GM06990 (cell line): ENCODE results near the gene YKT6.

Experiments
- DNase-seq: peaks from one replicate; pipeline ENCODE4 v3.0.0-alpha.2; 2011; ENCODE audit not compliant: insufficient read length; ENCODE audit errors: extremely low read depth
- H3K27me3 ChIP-seq: replicated peaks from 2 replicates; pipeline ENCODE4 v1.6.0; 2011; ENCODE audit warnings: low read length; ENCODE audit not compliant: control insufficient read depth, insufficient read depth
- H3K36me3 ChIP-seq: 2 replicates; pipeline ENCODE4 v1.5.1; 2011; ENCODE audit warnings: low read length; ENCODE audit not compliant: control insufficient read depth, insufficient read depth
- H3K4me3 ChIP-seq: replicated peaks from 2 replicates; pipeline ENCODE4 v1.5.1; 2011; ENCODE audit warnings: low read depth, mild to moderate bottlenecking, control low read depth, low read length
- CTCF ChIP-seq: IDR thresholded peaks from 2 replicates; pipeline ENCODE4 v1.5.1; 2011; ENCODE audit warnings: low read length, control low read depth, mild to moderate bottlenecking, inconsistent platforms; ENCODE audit not compliant: insufficient read depth, poor library complexity, severe bottlenecking

Gene YKT6

DNA sequence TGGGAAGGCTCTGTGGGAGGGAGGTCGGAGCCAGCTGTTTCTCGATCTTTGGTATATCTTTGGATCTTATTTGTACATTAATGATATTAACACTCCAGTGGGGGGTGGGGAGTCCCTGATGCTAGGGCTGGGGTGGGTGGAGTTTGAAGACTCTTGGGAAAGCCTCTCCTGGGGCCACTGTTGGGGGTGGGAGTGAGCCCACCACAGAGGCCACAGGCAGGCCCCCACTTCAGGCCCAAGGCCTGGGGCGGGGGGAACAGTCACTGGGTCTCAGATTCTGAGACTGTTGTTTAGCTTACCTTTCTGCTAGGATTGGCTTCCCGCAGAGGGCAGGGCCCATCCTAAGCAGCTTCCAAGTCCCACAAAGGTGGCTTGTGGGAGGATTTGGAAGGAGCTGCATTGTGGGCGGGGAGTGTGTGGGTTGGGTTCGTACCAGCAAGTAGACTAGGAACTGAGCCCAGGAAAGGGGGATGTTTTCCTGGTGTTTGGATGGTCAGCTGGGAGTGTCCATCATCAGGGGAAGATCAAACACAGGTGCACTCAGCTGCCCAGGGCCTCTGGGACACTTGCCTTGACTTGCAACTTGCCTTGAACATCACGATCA lies 11.9 kb downstream of the YKT6 start:
- Histone ChIP-seq H3K4me3 (no peak overlapping the region), H3K36me3 (peaks cover 30% of the 10 kb centered on the region), H3K27me3 (no peaks in the 10 kb centered on the region)
- no peak for TF ChIP-seq CTCF
- DNase-seq = no peak

- TF ChIP-seq CTCF = no peak
- Histone ChIP-seq H3K27me3 (no peaks in the 10 kb centered on the region), H3K36me3 (peaks cover 26% of the 10 kb centered on the region), H3K4me3 (no peak overlapping the region)
- DNase-seq = no peak
Measured at GRCh38 chr7:44213206-44213876, 12.6 kb downstream of the YKT6 start.

- no peak overlapping the region for H3K4me3 ChIP-seq
- no peak for TF ChIP-seq CTCF
- DNase-seq = no peak
- H3K36me3 ChIP-seq = peaks cover 25% of the 10 kb centered on the region
- no peaks in the 10 kb centered on the region for H3K27me3 ChIP-seq
Measured at GRCh38 chr7:44213877-44214388, 13.2 kb downstream of the YKT6 start.

DNA sequence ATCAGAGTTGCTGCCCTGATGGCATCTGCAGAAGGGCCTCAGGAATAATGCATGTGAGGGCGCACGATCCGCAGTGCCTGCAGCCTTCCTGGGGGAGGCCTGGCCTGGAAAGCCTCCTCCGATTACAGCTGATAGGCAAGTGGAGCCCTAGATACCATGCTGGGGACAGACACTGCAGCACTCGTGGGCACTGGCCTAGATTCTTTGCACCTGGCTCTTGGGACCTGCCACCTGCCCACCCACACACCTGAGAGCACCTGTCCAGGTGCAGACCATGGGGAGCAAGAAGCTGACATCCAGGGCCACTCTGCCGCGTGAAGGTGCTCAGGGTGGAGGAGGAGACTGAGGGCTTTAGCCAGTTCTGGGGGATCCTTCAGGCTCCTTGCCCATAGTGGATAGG lies 14.8 kb downstream of the YKT6 start:
- Histone ChIP-seq H3K4me3 (no peak overlapping the region), H3K27me3 (no peaks in the 10 kb centered on the region), H3K36me3 (peaks cover 17% of the 10 kb centered on the region)
- DNase-seq = no peak
- TF ChIP-seq CTCF = no peak

DNA sequence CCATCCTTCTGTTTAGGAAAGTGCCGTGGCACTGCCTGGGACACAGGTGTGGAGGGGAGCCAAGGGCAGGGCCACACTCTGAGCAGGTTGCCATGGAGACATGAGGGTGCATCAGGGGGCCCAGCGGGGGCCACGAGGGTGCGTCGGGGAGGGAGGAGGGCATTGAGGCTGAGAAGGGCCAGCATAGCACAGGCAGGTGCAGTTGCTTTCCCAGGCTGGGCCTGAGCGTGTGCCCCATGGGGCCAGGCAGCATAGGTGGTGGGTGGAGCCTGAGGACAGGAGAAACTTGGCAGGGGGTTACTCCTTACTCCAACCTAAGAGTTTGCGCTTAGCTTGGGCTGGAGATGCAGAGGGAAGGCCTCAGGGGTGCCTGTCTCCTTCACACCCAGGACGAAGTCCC lies 15.2 kb downstream of the YKT6 start:
- DNase-seq = no peak
- Histone ChIP-seq H3K36me3 (peaks cover 17% of the 10 kb centered on the region), H3K27me3 (no peaks in the 10 kb centered on the region), H3K4me3 (no peak overlapping the region)
- TF ChIP-seq CTCF = no peak
